Measurements from ENCODE around the gene LRRC49.
"Not testable (repeated sequence)": the region's sequence is repeated elsewhere in the genome, so short reads cannot be mapped to it uniquely, and the experiment has no call there.

Gene LRRC49, protein sequence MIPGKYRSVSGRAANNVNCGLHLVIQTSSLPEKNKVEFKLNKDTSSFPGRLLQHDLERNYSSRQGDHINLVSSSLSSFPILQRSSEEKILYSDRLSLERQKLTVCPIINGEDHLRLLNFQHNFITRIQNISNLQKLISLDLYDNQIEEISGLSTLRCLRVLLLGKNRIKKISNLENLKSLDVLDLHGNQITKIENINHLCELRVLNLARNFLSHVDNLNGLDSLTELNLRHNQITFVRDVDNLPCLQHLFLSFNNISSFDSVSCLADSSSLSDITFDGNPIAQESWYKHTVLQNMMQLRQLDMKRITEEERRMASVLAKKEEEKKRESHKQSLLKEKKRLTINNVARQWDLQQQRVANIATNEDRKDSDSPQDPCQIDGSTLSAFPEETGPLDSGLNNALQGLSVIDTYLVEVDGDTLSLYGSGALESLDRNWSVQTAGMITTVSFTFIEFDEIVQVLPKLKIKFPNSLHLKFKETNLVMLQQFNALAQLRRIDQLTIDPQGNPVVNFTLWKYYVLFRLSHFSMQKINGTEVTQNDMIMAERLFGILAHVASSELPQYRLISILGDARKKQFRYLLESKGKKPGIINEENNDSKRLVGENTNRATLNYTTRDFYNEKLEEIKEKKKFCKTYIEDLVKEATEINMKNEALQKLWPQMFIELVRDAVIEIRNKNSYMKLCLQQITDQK

DNA sequence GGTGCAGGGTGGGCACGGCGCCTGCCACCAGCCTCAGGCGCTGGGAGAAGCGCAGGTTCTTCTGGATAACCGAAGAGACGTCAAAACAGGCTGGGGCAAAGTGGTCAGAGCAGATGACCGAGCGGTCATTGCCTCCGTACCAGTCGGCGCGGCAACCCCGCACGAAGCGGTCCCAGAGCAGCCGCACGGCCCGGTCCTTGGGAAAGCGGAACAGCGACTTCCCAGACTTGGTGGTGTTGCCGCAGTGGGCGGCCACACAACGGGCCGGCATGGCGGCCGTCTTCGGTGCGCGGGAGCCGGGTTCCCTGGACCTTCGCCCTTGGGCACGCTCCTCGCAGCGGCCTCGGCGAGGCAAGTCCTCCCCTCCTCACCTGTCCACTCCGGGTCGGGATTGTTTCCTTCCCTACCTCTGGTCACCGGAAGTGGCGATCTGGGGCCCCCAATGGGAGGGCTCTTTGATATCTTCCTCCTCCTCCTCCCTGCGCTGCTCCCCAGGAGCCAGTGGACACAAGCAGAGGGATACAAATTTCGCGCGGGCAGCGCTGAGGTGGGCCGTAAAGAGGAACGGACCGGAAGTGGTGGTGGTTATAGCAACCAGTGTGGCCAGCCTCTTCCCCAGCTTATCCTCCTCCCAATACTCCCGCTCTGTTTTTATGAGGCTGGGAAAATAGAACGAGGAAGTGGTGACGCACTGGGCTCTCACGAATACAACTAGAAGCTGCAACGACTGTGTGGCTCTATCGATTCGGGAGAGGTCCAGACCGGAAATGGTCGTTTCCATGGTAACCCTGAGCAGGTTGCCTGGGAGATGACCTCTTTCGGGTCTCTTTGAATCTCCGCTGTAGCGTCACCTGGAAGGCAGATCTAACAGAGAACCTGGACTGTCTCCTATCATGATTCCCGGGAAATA, at the start of gene LRRC49, which contains the start of gene THAP10:
LRRC49 (plus strand) TSS at position 825 of the 910 bp plus-strand sequence; CDS start at position 894, 69 bp downstream.
THAP10 (minus strand) TSS at position 432 of the 910 bp plus-strand sequence; CDS start at position 271, 161 bp downstream.
- no peak for DNase-seq (ENCODE audit: low read depth)

- DNase-seq (ENCODE audit: low read depth), result no peak
These were observed 46.8 kb upstream of the LRRC49 start for GRCh38 chr15:70845602-70846360.

DNA sequence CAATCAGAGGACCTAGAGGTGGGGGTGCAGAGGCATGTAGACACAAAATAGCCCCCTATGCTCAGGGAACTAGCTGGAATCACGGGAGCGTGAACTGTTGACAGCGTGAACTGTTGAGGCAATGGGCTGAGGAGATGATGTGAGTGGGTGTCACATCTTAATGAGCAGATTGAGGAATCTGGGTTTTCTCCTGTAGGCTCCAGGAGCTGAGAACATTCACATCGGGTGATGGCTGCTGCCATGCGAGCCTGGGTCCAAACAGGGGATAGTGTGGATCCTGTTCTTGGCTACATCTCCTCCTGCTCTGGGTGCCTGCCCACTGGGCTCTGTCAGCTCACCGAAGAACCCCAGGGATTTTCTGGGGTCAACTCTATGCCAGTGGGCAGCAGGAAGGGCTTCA, 40.7 kb upstream of the LRRC49 start:
- no peak for DNase-seq (ENCODE audit: low read depth)

- DNase-seq (ENCODE audit: low read depth), result no peak
These were observed 39.9 kb upstream of the LRRC49 start for GRCh38 chr15:70852501-70853317.

- no peak for DNase-seq (ENCODE audit: low read depth)
These were observed 39.2 kb upstream of the LRRC49 start for GRCh38 chr15:70853318-70853972.

- no peak for DNase-seq (ENCODE audit: low read depth)
These were observed 38.5 kb upstream of the LRRC49 start, which contains the start of gene LARP6 for GRCh38 chr15:70853973-70854665. Gene LARP6, minus strand, starts transcription at chr15:70854157. Its CDS starts 69 bp downstream, at chr15:70854088.

DNA sequence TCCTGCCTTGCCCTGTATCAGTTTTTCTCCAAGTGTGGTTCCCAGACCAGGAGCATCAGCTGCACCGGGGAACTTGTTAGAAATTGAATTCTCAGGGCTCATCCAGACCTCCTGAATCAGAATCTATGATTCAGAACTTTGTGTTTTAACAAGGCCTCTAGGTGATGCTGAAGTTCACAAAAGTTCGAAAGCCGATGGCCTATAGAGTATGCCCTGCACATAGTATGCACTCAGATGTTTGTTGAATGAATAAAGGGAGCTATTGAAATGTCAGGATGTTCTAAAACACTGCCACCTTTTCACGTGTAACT, 38.0 kb upstream of the LRRC49 start:
- no peak for DNase-seq (ENCODE audit: low read depth)

GRCh38 chr15:70855764-70856163, 36.9 kb upstream of the LRRC49 start:
- no peak for DNase-seq (ENCODE audit: low read depth)

DNA sequence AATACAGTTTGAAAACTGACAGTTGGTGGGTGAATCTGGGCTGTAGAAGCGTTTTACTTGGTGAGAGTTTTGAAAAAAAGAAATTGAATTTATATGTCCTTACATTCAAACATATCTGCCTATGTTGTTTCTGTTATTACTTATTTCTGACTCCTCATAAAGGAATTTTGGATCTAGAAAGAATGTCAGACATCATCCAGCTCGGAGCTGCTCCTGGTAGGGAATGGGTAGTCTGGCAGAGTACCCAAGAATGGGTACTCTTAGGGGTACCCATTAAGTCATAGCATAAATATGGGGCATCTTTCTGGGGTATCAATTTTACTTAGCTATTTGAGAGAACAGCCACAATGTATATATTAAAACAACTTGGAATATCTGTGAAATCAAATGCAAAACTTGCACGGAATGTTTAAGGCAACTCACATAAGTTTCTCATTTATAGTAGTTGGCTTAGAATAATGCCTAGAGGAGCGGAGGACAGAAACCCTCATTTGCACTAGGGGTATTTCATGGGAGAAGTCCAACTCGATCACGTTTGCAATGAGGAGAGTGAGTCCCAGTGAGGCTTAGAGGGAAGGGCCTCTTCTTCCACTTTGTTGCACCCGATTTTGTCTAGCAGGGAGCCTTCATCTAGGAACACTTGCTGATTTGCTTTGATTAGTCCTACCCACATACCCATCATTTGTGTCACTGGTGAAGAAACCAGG, 36.3 kb upstream of the LRRC49 start:
- no peak for DNase-seq (ENCODE audit: low read depth)

DNA sequence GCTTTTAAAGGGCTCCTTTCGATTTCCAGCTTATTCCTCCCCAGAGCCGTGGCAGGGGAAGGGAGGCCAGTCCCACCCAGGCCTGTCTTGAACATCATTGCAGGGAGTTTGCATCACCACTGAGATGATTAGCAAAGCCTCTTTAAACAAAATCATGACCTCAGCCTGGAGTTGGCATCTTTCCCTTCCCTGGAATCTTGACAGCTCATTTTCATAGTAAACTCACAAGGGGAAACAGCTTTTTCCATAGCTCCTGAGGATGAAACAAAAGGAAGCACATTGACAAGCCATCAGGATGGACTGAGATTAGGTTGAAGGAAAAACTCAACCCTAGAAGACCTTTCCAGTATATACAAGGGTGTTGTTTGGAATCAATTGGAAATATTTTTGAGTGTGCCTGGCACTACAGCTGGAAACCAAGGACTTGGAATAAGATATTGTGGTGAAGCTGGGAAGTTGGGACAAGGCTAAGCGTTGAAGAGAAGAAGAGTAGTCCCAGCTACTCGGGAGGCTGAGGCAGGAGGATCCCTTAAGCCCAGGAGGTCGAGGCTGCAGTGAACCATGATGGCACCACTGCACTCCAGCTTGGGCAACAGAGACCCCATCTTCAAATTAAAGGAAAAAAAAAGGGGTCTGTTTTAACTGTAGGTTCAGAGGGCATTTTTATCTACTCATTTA, 35.6 kb upstream of the LRRC49 start:
- no peak for DNase-seq (ENCODE audit: low read depth)

DNA sequence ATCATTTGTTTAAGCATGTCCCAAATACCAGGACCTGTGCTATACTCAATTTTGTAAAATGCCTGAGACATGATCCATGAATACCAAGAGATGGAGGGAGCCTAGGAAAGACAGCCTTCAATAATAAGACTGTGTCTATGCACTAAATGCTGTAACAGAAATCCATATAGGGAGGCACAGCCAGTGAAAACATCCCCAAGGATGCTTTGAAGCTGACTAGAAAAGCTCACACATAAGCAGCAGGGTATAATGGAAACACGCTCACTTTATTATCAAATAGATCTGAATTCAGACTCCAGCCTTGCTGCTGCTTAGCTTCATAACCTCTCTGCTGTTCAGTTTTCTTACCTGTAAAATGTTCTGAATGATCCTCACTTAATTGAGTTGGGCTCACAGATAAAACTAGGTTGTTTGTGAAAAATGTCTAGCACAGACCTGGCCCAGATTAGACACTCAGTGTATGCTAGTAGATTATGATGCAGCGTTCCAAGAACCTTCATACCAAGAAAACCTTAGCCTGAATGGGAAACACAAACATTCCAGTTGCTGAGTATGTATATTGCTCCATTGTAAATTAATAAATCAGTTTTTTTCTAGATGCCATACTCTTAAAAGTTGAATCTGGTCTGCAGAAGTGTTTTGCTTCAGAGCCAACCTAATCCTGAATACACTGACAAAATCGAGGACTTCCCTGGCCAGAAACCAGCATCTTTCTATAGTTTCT, 34.9 kb upstream of the LRRC49 start:
- DNase-seq (ENCODE audit: low read depth), result no peak

DNA sequence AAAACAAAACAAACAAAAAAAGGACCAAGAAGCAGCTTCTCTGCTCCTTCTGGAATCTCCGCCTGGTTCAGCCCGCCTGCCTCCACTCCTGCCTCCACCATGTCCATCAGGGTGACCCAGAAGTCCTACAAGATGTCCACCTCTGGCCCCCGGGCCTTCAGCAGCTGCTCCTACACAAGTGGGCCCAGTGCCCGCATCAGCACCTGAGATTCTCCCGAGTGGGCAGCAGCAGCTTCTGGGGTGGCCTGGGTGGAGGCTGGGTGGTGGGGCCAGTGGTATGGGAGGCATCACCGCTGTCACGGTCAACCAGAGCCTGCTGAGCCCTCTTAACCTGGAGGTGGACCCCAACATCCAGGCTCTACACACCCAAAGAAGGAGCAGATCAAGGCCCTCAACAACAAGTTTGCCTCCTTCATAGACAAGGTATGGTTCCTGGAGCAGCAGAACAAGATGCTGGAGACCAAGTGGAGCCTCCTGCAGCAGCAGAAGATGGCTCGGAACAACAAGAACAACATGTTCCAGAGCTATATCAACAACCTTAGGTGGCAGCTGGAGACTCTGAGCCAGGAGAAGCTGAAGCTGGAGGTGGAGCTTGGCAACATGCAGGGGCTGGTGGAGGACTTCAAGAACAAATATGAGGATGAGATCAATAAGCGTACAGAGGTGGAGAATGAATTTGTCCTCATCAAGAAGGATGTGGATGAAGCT, 33.9 kb upstream of the LRRC49 start:
- not testable (repeated sequence) for DNase-seq (ENCODE audit: low read depth)

GRCh38 chr15:70859322-70859908, 33.2 kb upstream of the LRRC49 start:
- DNase-seq (ENCODE audit: low read depth), result no peak

GRCh38 chr15:70859998-70860397, 32.6 kb upstream of the LRRC49 start:
- no peak for DNase-seq (ENCODE audit: low read depth)

- DNase-seq (ENCODE audit: low read depth), result no peak
These were observed 29.0 kb upstream of the LRRC49 start for GRCh38 chr15:70863450-70864218.

Data from T-helper 22 cell (primary cell).